HG02623 (cell line): ENCODE data around the gene ANKS1B.
"Not testable (repeated sequence)": the region's sequence is repeated elsewhere in the genome, so short reads cannot be mapped to it uniquely, and the experiment has no call there.

Source experiments
- ATAC-seq: cut with Tn5 transposase; IDR thresholded peaks from one replicate; pipeline ENCODE4 v1.9.1; 2021; ENCODE audit warnings: moderate library complexity; ENCODE audit not compliant: unreplicated experiment

The ANKS1B gene

DNA sequence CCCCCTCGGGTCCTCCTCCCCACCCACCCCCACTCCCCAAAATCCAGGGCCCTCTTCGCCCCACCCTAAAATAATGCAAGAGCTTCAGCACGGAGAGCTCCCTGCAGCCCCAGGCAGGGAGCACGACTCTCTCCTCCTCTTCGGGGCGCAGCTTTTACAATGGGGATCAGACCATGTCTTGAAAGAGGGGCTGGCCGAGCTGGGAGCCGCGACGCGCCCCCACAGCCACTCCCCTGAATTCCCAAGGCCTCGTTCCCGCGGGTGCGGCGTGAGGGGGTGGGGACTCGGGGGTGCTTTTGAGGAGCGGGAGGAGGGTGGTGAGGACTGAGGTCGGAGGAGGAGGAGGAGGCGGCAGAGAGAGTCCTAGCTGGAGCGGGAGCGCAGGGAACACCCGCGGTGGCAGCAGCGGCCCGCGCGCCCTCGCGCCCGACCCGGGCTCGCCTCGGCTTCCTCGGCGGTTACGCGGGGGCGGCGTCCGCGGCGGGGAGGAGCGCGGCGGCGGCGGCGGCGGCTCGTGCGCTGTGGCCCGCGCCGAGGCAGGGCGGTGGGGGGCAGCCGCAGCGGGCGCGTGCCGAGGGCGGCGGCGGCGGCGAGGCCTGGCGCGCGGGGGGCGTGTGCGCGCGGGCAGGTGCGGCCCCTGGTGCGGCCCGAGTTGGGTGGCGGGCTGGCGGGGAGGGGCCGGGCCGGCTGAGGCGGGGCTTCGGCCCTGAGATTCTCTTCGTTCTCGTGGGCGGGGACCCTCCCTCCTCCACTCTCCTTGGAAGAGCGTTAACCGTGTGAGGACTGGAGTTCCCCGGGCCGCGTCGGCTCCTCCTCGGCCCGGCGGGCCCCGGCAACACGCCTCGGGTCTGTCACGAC is at the start of gene ANKS1B:
TSS of gene ANKS1B (minus strand) at position 666 of the 858 bp plus-strand sequence. CDS start 699 bp downstream, outside the sequence.
- peak; percentile 50 for ATAC-seq

DNA sequence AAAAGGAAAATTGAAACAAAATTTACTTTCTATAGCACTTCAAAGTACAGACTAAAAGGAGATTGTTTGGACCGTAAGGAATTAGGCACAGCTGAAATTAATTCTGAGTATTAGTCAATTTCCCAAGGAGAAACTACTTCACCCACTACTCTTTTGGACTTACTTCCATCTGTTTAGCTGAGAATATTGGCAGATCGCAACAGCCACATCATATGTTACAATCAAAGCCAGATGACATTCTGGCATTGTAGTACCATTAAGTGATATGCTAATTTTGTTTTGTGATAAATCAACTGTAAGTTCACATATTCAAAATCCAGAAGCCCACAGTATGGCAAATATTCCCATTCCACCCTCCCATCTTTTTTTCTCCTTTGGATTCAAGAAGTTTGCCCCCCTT is 47.1 kb upstream of the ANKS1B start:
- ATAC-seq: no peak

DNA sequence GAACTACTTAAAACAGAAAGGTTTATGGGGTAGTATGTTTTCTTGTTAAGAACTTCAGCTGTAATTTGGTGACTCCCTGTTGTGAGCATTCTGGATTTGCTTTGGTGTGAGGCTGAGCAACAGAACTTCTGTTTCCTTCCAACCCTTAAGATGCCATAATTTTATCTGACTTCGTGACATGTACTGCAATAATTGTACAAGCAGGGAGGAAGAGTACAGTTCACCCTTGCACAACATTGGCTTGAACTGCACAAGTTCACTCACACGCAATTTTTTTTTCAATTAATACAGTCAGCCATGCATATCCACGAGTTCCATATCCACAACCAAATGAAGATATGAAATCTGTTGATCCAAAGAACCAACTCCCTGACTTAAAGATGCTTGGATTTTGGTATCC is 42.9 kb upstream of the ANKS1B start:
- no peak for ATAC-seq

DNA sequence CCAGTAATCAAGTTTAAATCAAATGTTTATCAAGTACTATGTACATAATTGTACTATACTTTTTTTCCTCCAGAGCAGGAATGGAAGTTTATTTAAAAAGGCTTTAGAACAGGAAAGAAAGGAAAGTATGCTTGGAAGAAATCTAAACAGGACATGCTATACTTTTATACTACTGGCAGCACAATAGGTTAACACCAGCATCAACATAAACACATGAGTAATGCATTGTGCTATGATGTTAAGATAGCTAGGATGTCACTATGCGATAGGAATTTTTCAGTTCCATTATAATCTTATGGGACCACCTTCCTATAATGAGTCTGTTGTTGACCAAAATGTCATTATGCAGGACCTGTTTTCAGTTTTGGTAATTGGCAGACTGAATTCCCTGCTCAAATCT is 41.5 kb upstream of the ANKS1B start:
- no peak for ATAC-seq

DNA sequence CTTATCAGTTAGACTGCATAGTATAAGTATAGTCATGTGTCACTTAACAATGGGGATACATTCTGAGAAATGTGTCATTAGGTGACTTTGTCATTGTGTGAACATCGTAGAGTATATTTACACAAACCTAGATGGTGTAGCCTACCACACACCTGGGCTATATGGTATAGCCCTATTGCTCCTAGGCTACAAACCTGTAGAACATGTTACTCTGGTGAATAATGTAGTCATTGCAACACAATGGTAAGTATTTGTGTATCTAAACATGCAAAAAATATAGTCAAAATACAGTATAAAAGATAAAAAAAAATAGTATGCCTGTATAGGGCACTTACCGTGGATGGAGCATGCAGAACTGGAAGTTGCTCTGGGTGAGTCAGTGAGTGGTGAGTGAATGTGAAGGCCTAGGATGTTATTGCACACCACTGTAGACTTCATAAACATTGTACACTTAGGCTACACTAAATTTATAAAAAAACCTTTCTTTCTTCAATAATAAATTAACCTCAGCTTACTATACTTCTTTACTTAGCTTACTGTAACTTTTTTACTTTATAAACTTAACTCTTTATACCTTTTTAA is 40.3 kb upstream of the ANKS1B start:
- ATAC-seq: no peak

DNA sequence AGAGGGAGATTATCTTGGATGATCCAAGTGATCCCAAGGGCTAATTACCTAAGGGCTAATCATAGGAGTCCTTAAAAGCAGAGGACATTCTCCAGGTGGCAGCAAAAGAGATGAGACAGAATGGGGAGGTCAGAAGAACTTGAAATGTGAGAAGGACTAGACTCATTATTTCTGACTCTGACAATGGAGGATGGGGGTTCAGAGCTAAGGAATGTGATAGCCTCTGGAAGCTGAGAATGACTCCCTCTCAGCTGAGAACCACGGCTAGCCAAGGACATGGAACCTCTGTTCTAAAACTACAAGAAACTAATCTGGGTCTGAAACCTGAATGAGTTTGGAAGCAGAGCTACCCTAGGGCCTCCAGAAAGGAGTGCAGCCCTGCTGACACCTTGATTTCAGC is 35.6 kb upstream of the ANKS1B start:
- no peak for ATAC-seq

DNA sequence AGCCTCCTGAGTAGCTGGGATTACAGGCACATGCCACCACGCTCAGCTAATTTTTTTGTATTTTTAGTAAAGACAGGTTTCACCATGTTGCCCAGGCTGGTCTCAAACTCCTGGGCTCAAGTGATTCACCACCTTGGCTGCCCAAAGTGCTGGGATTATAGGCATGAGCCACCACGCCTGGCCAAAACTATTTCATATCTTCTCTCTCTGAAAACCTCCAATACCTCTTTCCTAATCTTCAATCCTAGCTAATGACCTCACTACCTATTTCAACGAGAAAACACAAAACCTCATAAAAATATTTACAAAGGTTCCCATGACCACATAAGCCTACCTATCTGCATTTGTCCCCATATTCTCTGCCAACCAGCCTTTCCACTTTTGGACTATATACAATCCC is 32.3 kb upstream of the ANKS1B start:
- ATAC-seq: no peak

DNA sequence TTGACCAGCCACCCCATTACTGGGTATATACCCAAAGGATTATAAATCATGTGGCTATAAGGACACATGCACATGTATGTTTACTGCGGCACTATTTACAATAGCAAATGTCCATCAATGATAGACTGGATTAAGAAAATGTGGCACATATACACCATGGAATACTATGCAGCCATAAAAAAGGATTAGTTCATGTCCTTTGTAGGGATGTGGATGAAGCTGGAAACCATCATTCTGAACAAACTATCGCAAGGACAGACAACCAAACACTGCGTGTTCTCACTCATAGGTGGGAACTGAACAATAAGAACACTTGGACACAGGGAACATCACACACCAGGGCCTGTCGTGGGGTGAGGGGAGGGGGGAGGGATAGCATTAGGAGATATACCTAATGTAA is 31.6 kb upstream of the ANKS1B start:
- ATAC-seq: not testable (repeated sequence)

DNA sequence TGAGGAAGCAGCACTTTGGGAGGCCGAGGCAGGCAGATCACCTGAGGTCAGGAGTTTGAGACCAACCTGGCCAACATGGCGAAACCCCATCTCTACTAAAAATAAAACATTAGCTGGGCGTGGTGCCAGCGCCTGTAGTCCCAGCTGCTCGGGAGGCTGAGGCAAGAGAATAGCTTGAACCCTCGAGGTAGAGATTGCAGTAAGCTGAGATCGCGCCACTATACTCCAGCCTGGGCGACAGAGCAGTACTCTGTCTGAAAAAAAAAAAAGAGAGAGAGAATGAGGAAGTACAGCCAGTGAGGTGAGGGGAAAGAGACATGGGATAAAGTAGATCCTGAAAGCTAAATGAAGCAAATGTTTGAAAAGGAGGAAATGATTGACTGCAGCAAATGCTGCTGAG is 21.1 kb upstream of the ANKS1B start:
- not testable (repeated sequence) for ATAC-seq

DNA sequence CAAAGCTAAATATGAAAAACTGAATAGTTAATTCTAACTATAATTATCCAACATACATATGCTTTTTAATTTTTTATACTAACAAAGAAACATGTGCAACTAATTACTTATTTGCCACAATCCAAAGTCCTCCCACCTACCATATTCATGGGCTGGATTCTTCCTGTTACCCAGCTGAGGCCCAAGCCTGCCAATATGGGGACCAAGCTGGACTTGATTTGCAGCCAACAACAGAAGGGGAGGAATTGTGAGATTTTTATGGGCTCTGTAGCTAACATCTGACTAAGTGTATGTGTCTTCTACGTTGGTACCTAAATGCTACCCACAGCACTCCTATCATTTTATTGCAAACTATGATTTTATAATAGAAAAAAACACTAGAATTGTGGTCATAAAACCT is 13.1 kb upstream of the ANKS1B start:
- no peak for ATAC-seq

DNA sequence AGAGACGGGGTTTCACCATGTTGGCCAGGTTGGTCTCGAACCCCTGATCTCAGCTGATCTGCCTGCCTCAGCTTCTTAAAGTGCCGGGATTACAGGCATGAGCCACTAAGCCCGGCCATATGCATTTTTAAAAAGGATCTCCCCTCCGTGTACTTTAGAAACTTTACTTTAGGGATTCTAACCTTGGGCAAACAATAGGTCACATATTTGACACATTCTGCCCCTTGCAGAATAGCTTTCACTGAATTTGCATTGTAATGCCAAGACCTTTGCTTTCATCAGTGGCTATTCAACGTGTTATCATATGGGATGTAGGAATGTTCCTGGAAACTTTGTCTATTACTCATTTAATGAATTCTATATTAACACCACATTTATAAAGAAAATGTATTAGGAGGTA is 11.4 kb upstream of the ANKS1B start:
- ATAC-seq: no peak

DNA sequence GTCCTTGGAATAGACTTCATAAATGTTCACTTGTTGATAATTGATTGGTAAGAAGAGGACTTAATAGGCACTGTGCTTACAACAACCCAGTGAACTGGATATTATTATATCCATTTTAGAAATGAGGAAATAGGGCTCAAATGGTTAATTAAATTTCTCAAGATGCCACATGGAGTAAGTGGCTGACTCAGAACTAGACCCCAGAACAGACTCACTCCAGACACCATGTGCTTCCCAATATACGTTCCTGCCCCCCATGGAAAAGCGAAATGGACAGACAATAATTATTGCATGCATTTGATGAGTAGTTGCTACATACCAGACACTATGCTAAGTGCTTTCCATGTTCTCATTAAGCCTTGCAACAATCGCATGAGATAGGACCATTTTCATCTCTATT is 895 bp upstream of the ANKS1B start:
- ATAC-seq: no peak

DNA sequence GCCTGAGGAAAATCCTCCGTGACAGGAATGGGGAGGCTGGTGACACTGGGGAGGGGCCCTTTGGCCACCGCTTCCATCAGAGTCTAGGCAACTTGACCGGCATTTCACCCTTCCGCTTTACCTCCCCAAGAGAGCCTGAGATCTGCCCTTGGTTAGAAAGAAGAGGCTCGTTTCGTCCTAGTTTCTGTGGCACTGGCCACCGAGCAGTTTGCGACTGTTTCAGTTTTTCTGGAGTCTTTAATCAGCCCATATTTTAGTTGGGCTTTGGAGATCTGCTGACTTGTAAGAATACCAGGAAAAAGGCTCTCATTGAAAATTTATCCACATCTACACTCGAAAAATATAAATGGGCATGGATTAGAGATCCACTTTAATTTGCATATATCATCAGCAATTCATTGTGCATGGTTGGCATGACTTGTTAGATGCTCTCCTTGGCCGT is 414 bp upstream of the ANKS1B start:
- ATAC-seq: peak; percentile 27

DNA sequence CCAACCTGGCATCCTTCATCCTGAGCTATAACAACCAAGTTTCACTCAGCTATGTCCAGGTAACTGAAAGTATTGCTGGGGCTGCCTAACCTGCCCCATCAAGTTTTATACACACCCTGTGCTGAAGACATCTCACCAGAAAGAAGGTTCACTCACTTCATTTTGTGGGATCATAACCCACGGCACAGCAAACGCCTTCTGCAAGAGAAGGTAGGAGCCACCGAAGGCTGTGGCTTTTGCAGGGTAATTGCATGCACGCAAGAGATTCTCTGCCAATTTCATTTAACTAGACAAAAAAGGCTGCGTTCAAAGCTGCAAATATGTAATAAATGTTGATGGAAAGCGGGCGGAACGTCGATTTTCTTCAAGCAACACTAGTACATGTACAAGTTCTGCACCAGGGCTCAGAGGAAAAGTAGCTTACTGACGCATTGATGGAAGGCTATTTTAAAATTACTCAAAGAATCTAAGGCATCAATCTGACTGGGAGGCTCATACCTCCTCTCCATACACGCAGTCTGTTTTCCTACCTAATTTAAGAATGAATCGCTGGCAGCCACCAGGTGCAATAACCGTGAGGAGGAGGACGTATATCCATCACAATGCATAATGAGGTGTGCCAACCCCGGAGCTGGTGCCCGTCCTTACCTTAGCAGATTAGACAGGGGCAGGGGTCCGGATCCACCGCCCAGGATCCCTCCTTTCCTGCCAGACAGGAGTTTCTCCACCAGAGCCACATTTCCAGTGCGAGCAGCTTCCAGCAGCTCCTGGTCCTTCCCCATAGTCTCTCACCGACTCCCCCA is 1.1 kb downstream of the ANKS1B start:
- ATAC-seq: no peak

DNA sequence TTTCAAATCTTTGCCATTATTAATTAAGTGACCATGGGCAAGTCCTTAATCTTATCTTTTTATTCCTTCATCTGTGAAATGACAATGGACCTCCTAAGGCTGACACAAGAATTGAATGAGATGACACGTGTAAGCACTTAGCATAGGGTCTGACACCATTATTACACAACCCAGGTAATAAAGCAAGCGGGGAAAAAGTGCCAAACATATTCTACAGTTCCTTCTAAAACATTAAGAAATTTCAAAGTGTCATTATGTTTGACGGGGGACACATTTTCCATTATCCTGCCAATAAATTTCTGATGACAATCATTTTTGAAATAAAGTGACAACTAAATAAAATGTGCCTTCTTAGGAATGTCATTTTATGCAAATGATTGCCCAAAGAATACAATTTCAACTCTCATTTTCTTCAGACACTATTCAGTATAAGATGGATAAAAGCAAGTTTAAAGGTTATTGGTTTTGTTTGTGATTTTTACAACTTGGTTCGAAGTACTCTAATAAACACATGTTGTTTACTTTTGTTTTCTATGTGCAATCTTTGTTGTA is 3.0 kb downstream of the ANKS1B start:
- ATAC-seq: no peak

DNA sequence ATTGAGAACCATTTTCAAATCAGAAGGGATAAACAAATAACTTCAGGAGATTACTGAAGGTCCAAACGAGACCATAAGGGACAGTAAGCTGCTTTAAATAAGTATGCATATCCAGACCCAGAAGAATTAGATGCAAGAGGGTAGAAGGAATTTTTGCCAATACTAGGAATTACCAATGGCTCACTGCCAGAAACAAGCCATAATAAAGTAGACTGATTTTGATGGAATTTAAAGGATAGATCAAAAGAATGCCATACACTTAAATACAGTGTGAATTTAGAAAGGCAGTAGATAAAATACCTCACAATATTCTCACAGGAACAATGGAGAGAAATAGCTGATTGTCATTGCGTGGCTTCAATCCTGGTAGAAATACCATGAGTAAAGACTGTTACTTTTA is 5.3 kb downstream of the ANKS1B start:
- no peak for ATAC-seq

DNA sequence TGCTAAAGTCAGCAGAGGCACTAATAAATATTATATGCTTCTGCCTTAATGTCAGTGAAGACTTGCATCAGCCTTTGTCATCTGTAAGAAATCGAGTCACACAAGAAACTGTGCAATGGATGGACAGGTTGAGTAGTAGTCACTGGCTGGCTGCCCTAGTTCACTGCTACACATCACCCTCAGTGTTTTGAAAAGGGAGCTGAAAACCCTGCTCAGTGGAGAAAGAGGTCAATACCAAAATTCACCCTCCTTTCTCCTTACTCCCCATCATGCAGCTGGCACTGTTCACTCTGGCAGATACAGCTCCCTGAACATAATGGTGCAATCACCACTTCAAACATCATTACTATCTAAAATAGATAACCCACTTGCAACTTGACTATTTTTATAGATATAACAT is 6.6 kb downstream of the ANKS1B start:
- no peak for ATAC-seq

DNA sequence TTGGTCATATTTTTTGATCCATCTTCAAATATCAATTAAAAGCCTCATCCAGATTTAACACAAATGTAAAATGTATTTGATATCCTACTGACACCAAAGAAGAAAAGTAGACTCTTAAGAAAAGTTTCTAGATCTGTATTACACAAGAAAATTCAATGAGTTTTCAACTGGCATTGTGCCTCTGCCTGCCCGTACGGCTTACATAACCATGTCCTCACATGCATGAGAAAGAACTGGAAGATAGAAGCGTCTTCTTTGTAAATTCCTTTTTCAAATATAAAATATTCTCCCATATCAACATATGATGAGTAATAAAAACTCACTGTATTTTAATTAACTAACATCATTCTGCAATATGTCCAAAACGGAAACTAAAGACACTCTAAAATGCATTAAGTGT is 7.2 kb downstream of the ANKS1B start:
- no peak for ATAC-seq

DNA sequence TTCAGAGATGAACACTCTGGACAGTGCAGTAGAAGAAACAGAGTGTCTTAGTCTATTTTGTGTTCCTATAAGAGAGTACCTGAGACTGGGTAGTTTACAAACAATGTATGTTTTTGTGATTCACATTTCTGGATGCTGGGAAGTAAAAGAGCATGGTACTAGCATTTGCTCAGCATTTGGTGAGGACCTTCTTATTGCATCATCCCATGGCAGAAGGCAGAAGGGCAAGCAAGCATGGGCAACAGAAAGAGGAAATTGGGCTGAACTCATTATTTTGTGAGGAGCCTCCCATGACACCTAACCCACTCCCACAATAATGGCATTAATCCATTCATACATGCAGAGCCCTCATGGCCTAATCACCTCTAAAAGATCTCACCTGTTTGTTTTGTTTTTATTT is 8.0 kb downstream of the ANKS1B start:
- ATAC-seq: no peak

DNA sequence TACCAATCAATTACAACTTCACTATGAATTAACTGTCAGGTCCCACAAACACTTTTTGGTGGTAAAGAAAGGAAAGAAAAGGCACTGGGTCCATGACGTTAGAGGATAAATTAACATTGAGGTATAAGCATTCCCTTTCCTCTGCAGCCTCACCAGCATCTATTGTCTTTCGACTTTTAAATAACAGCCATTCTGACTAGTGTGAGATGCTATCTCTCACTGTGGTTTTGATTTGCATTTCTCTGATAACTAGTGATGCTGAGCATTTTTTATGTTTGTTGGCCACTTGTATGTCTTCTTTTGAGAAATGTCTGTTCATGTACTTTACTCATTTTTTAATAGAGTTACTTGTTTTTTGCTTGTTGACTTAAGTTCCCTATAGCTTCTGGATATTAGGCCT is 9.4 kb downstream of the ANKS1B start:
- ATAC-seq: no peak

DNA sequence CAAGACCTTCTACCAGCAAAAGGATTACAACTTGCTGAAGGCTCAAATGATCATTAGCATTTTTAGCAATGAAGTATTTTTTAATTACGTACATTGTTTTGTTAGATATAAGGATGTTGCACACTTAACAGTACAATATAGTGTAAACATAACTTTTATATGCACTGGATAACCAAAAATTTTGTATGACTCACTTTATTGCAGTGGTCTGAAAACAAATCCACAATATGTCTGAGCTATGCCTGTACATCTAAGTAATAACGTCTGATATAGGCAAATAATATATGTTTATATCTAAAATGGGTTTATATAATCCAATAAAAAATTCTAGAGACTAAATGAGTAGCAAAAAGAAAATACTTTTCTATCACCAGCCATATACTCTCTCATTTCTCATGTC is 10.6 kb downstream of the ANKS1B start:
- no peak for ATAC-seq
